GM18505 (cell line): ENCODE measurements around the gene GPR173.

Experiments used
- ATAC-seq: cut with Tn5 transposase; IDR thresholded peaks from one replicate; pipeline ENCODE4 v1.9.1; 2021; ENCODE audit not compliant: unreplicated experiment
- POLR2A ChIP-seq: IDR thresholded peaks from 4 replicates; pipeline ENCODE4 v1.6.1; 2011; ENCODE audit warnings: borderline replicate concordance; ENCODE audit not compliant: insufficient read depth, insufficient read length; ENCODE audit errors: extremely low read depth

GPR173 gene

GRCh38 chrX:53077207-53078197, 28.9 kb downstream of the GPR173 start:
- no peak for TF ChIP-seq POLR2A
- no peak for ATAC-seq

GRCh38 chrX:53078943-53079342, 30.4 kb downstream of the GPR173 start:
- TF ChIP-seq POLR2A: no peak
- no peak for ATAC-seq

DNA sequence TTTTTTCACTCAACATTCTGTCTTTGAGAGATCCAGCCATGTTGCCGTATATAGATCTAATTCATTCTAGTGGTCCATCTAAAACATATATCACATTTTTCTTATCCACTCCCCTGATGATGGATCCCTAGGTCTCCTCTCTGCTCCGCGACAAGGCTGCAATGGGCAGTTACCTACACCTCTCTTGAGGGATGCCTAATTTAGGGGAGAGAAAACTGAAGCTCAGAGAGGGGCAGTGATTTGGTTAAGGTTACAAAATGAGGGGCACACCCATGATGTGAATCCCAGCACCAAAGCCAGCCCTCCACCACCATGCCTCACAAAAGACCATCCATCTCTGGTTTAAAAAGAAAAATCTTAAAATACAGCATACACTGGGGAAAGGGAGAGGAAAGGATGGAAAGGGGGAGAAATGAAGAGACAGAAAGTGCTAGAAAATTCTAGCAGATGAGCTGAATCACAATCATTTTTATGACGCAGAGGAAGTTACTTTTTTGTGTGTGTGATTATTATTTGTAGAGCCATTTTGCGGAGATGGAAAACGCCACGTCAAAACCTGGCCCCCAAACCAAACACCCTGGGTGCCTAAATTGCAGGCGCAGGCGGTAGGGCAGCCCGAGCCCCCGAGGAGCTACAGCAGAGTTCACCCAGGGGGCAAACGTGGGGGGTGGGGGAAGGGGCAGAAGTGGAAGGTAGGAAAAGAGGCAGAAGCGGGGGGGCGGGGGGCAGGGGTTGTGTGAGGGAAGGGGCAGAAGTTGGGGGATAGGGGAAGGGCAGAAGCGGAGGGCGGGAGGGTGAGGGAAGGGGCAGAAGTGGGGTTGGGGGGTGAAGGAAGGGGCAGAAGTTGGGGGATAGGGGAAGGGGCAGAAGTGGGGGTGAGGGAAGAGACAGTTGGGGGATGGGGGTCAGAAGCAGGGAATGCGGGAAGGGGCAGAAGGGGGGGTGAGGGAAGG, 32.3 kb downstream of the GPR173 start:
- no peak for ATAC-seq
- TF ChIP-seq POLR2A: no peak

DNA sequence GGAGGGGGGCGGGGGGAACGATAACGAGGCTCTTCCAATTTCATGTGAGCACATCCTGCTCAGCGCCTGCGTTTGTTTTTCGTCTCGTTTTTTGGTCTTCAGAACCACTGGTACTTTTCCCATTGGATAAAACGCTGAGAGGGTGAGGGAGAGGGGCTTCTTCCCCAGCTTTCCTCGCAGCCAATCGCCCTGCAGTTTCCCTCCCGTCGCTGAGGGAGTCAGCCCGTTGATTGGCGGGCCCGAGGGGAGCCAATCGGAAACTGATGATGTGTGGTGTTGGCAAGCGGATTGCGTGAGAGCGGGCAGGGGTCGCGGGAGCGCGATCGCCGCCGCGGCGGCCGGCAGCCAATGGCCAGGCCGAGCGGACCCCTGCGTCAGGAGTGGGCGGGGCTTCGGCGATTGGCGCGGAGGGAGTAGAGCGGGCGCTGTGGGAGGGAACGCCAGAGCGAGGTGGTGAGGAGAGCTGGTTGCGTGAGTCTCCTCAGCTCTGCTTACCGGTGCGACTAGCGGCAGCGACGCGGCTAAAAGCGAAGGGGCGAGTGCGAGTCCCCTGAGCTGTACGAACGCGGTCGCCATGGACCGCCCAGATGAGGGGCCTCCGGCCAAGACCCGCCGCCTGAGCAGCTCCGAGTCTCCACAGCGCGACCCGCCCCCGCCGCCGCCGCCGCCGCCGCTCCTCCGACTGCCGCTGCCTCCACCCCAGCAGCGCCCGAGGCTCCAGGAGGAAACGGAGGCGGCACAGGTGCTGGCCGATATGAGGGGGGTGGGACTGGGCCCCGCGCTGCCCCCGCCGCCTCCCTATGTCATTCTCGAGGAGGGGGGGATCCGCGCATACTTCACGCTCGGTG, 33.6 kb downstream of the GPR173 start, which contains the start of gene TSPYL2:
Gene TSPYL2 (plus strand): TSS at position 443 of the 848 bp plus-strand sequence. CDS start 132 bp downstream, at position 575.
- TF ChIP-seq POLR2A: peak; percentile 98

GRCh38 chrX:53082773-53083616, 34.4 kb downstream of the GPR173 start:
- TF ChIP-seq POLR2A: no peak
- no peak for ATAC-seq

More for the DNA sequence above, 33.6 kb downstream of the GPR173 start, which contains the start of gene TSPYL2:
- peak; percentile 92 for ATAC-seq

DNA sequence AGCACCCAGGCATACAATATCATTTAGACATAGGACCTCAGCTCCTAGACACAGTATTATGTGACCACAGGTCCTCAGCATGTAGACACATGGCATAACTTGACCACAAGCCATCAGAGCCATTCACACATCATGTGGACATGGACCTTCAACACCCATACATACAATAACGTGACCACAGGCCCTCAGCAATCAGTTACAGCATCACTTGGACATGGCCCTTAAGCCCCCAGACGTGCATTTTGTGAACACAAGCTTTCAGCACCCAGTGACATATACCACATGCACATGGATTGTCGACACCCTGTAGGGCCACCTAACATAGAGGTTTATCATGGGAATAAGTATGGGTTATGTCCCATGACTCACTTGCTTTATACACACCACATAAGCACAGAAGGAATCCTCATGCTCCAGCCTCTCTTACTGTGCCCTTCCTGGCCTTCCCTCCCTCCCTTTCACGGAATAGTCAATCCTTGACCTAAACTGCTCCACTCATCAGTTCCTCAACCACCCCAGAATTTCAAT, 35.5 kb downstream of the GPR173 start:
- no peak for ATAC-seq
- no peak for TF ChIP-seq POLR2A

DNA sequence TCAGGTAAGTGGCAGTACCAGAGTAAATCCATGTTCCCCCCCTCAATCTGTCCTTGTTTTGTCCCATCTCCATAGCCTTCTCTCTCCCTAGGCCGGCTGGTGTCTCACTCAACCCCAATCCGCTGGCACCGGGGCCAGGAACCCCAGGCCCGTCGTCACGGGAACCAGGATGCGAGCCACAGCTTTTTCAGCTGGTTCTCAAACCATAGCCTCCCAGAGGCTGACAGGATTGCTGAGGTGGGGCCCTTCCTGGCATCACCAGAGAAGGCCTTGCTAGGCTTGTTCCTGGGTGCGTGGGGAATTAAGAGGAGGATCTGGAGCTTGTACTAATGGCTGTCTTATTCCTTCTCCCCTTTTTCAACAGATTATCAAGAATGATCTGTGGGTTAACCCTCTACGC, 36.3 kb downstream of the GPR173 start:
- TF ChIP-seq POLR2A: no peak

GRCh38 chrX:53085661-53086229, 37.2 kb downstream of the GPR173 start:
- ATAC-seq: no peak

More for the DNA sequence above, 36.3 kb downstream of the GPR173 start:
- ATAC-seq: no peak

DNA sequence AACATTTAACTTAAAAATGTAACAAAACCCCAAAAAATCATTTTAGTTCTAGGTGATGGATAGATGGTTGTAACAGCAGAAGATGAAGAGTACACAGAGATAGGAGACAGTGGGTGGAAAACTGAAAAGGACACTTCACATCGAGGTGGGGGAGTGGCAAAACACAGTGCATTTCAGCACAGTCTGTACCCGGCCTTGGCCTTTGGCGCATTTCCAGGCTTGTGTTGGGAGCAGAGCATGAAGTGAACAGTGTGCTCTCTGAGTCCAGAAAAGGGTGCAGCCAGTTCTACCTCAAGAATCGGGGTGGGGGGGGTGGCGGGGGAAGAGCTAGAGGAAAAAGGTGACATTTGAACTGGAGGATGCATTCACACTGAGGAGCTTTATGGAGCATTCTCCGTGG, 37.9 kb downstream of the GPR173 start:
- no peak for ATAC-seq
- no peak for TF ChIP-seq POLR2A

More at GRCh38 chrX:53085661-53086229, 37.2 kb downstream of the GPR173 start:
- no peak for TF ChIP-seq POLR2A

GRCh38 chrX:53087388-53087831, 38.8 kb downstream of the GPR173 start:
- no peak for ATAC-seq
- no peak for TF ChIP-seq POLR2A
